WI38 (cell line): ENCODE measurements around the gene XYLT1.

ENCODE experiments used
- H3K4me3 ChIP-seq: 2 replicates; pipeline ENCODE4 v1.5.1; 2011; ENCODE audit warnings: low read depth, mild to moderate bottlenecking, control low read depth, low read length
- CTCF ChIP-seq: IDR thresholded peaks from 2 replicates; pipeline ENCODE4 v1.5.1; 2012; ENCODE audit warnings: low read depth, mild to moderate bottlenecking, control low read depth, low read length

XYLT1 gene

GRCh38 chr16:17211797-17212196 lies 259.0 kb downstream of the XYLT1 start:
- no peak for TF ChIP-seq CTCF
- H3K4me3 ChIP-seq = no peak overlapping the region

- no peak for TF ChIP-seq CTCF
- no peak overlapping the region for H3K4me3 ChIP-seq
Observed at GRCh38 chr16:17206712-17207111, 264.0 kb downstream of the XYLT1 start.

GRCh38 chr16:17205279-17206211 lies 265.2 kb downstream of the XYLT1 start:
- no peak for TF ChIP-seq CTCF
- no peak overlapping the region for H3K4me3 ChIP-seq

GRCh38 chr16:17204644-17205043 lies 266.1 kb downstream of the XYLT1 start:
- no peak overlapping the region for H3K4me3 ChIP-seq
- no peak for TF ChIP-seq CTCF

GRCh38 chr16:17204206-17204605 lies 266.6 kb downstream of the XYLT1 start:
- TF ChIP-seq CTCF = no peak
- H3K4me3 ChIP-seq = no peak overlapping the region

GRCh38 chr16:17203424-17203823 lies 267.3 kb downstream of the XYLT1 start:
- H3K4me3 ChIP-seq = no peak overlapping the region
- no peak for TF ChIP-seq CTCF

GRCh38 chr16:17199135-17199534 lies 271.6 kb downstream of the XYLT1 start:
- TF ChIP-seq CTCF = no peak
- no peak overlapping the region for H3K4me3 ChIP-seq
